ENCODE data around the gene SMAP2.

Gene SMAP2

DNA sequence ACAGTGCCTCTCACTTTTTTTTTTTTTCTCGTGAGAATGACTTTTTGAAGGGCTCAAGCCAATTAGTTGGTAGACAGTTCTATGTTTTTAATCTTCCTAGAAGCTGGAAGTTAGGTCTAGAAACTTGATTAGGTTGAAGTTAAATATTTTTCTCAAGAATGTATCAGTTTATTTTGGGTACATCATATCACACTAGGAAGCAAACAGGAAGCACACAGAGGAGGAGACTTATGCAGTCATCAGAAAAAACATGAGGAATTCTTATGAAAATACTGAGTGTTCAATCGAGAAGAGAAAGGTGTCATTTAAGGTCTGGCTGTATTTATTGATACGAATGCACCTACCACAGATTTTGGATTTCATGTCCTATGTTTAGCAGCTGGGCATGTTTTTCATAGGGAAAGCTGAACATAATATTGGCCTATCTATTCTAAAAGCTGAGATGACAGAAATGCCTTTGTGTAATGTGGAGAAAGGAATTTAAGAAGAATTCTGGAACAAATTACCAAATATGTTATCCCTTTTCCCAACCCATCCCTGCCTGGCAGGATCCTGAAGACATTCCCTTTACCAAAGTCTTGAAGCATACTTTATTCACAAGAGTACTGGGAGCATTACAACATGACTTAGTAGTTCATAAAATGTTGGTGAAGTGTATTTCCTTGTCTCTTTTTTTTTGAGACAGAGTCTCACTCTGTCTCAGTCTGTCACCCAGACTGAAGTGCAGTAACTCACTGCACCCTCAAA is 59.3 kb downstream of the SMAP2 start:
- TF ChIP-seq, protein P1, sequence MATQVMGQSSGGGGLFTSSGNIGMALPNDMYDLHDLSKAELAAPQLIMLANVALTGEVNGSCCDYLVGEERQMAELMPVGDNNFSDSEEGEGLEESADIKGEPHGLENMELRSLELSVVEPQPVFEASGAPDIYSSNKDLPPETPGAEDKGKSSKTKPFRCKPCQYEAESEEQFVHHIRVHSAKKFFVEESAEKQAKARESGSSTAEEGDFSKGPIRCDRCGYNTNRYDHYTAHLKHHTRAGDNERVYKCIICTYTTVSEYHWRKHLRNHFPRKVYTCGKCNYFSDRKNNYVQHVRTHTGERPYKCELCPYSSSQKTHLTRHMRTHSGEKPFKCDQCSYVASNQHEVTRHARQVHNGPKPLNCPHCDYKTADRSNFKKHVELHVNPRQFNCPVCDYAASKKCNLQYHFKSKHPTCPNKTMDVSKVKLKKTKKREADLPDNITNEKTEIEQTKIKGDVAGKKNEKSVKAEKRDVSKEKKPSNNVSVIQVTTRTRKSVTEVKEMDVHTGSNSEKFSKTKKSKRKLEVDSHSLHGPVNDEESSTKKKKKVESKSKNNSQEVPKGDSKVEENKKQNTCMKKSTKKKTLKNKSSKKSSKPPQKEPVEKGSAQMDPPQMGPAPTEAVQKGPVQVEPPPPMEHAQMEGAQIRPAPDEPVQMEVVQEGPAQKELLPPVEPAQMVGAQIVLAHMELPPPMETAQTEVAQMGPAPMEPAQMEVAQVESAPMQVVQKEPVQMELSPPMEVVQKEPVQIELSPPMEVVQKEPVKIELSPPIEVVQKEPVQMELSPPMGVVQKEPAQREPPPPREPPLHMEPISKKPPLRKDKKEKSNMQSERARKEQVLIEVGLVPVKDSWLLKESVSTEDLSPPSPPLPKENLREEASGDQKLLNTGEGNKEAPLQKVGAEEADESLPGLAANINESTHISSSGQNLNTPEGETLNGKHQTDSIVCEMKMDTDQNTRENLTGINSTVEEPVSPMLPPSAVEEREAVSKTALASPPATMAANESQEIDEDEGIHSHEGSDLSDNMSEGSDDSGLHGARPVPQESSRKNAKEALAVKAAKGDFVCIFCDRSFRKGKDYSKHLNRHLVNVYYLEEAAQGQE (IDR thresholded peaks at IDR 0.05; ENCODE audit: insufficient read depth in 1 of 2, low read depth in 2 of 2, low read length in 2 of 2): no peak
- TF ChIP-seq FOXP2 (optimal IDR thresholded peaks at IDR 0.05; ENCODE audit: borderline replicate concordance, extremely low read depth, extremely low read length, insufficient read depth) (no peak), POLR2AphosphoS5 (IDR thresholded peaks at IDR 0.05; ENCODE audit: low read depth, low read length) (no peak), TAF1 (IDR thresholded peaks at IDR 0.05; ENCODE audit: borderline replicate concordance, insufficient read depth, low read length) (no peak), SIN3A (IDR thresholded peaks at IDR 0.05; ENCODE audit: borderline replicate concordance, insufficient read depth, low read length) (no peak)

DNA sequence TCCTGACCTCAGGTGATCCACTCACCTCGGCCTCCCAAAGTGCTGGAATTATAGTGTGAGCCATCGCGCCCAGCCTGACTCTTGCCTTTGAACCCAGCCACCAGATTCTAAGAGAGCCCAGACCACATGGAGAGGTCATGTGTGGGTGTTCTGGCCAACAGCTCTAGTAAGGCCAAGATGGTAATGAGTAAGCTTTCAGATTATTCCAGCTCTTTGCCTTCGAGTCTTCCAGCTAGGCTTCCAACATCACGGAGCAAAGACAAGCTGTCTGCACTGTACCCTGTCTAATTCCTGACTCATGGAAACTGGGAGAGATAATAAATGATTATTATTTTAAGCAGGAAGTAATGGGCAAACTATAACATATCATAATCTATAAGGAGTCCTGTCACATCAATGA is 61.9 kb downstream of the SMAP2 start:
- TF ChIP-seq TAF1 (IDR thresholded peaks at IDR 0.05; ENCODE audit: borderline replicate concordance, insufficient read depth, low read length): no peak
- TF ChIP-seq, protein P1 (IDR thresholded peaks at IDR 0.05; ENCODE audit: insufficient read depth in 1 of 2, low read depth in 2 of 2, low read length in 2 of 2): no peak
- TF ChIP-seq SIN3A (IDR thresholded peaks at IDR 0.05; ENCODE audit: borderline replicate concordance, insufficient read depth, low read length): no peak
- TF ChIP-seq POLR2AphosphoS5 (IDR thresholded peaks at IDR 0.05; ENCODE audit: low read depth, low read length): no peak
- TF ChIP-seq FOXP2 (optimal IDR thresholded peaks at IDR 0.05; ENCODE audit: borderline replicate concordance, extremely low read depth, extremely low read length, insufficient read depth): no peak

DNA sequence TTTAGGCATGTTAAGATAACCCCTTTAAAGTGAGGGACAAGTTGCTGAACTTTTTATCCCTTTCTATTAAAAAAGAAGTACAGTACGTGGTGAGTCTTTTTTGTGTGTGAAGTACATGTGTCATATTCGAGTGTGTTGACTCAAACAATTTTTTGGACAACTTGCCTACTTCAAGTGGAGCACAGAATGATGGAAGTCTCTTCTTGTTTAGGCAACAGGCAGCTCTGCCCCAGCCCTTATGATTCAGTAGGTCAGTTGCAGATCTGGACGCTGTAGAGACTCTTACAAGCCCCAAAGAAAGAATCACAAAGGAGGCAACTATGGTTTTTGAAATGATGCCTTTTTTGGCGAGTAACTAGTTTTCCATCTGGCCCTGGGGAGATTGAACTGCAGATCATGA is 62.3 kb downstream of the SMAP2 start:
- TF ChIP-seq, protein P1 (IDR thresholded peaks at IDR 0.05; ENCODE audit: insufficient read depth in 1 of 2, low read depth in 2 of 2, low read length in 2 of 2): no peak
- TF ChIP-seq SIN3A (IDR thresholded peaks at IDR 0.05; ENCODE audit: borderline replicate concordance, insufficient read depth, low read length) (no peak), POLR2AphosphoS5 (IDR thresholded peaks at IDR 0.05; ENCODE audit: low read depth, low read length) (no peak), FOXP2 (optimal IDR thresholded peaks at IDR 0.05; ENCODE audit: borderline replicate concordance, extremely low read depth, extremely low read length, insufficient read depth) (no peak), TAF1 (IDR thresholded peaks at IDR 0.05; ENCODE audit: borderline replicate concordance, insufficient read depth, low read length) (no peak)

DNA sequence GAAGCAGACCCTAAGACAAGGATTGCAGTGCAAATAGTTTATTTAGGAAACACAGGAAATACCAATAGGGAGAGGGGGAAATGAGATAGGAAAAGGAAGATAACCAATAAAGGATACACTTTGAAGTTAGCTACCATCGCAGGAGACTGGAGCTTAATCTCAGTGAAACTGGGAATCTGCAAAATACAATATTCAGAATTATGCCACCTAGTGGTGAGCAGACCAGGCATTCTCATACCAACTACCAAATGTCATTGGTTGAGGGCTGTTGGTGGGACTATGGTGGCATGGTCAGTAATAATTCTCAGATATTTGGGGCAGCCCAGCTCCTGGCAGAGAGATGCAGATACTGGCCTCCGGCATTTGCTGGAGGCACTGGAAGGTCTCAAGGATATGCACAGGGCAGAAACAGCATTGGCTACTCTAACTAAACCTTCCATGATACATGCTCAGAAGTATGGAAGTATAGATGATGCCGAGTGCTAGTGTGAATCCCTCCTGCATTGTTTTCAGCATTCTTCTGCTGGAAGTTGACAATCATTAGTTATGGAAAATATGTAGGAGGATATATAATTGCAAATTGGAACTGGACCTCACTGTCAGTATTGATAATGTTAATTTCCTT is 65.0 kb downstream of the SMAP2 start:
- TF ChIP-seq FOXP2 (optimal IDR thresholded peaks at IDR 0.05; ENCODE audit: borderline replicate concordance, extremely low read depth, extremely low read length, insufficient read depth) (no peak), SIN3A (IDR thresholded peaks at IDR 0.05; ENCODE audit: borderline replicate concordance, insufficient read depth, low read length) (no peak), TAF1 (IDR thresholded peaks at IDR 0.05; ENCODE audit: borderline replicate concordance, insufficient read depth, low read length) (no peak), POLR2AphosphoS5 (IDR thresholded peaks at IDR 0.05; ENCODE audit: low read depth, low read length) (no peak)
- TF ChIP-seq, protein P1 (IDR thresholded peaks at IDR 0.05; ENCODE audit: insufficient read depth in 1 of 2, low read depth in 2 of 2, low read length in 2 of 2): no peak

All from PFSK-1 (cell line).